ENCODE measurements around the gene IL1RAPL1.

IL1RAPL1 gene

GRCh38 chrX:29911673-29912072 lies 1324.4 kb downstream of the IL1RAPL1 start:
- no peak for DNase-seq (ENCODE audit: low spot score)
- TF ChIP-seq, protein P1, sequence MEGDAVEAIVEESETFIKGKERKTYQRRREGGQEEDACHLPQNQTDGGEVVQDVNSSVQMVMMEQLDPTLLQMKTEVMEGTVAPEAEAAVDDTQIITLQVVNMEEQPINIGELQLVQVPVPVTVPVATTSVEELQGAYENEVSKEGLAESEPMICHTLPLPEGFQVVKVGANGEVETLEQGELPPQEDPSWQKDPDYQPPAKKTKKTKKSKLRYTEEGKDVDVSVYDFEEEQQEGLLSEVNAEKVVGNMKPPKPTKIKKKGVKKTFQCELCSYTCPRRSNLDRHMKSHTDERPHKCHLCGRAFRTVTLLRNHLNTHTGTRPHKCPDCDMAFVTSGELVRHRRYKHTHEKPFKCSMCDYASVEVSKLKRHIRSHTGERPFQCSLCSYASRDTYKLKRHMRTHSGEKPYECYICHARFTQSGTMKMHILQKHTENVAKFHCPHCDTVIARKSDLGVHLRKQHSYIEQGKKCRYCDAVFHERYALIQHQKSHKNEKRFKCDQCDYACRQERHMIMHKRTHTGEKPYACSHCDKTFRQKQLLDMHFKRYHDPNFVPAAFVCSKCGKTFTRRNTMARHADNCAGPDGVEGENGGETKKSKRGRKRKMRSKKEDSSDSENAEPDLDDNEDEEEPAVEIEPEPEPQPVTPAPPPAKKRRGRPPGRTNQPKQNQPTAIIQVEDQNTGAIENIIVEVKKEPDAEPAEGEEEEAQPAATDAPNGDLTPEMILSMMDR (IDR thresholded peaks at IDR 0.05): no peak
- Histone ChIP-seq H3K4me3 (no peak overlapping the region), H3K27ac (no peak overlapping the region)

GRCh38 chrX:29913647-29914046 lies 1326.4 kb downstream of the IL1RAPL1 start:
- DNase-seq (ENCODE audit: low spot score): no peak
- no peak overlapping the region for H3K27ac ChIP-seq
- no peak overlapping the region for H3K4me3 ChIP-seq
- TF ChIP-seq, protein P1 (IDR thresholded peaks at IDR 0.05): no peak

GRCh38 chrX:29922607-29923006 lies 1335.4 kb downstream of the IL1RAPL1 start:
- Histone ChIP-seq H3K27ac (no peak overlapping the region), H3K4me3 (no peak overlapping the region)
- TF ChIP-seq, protein P1 (IDR thresholded peaks at IDR 0.05): no peak
- DNase-seq (ENCODE audit: low spot score): no peak

DNA sequence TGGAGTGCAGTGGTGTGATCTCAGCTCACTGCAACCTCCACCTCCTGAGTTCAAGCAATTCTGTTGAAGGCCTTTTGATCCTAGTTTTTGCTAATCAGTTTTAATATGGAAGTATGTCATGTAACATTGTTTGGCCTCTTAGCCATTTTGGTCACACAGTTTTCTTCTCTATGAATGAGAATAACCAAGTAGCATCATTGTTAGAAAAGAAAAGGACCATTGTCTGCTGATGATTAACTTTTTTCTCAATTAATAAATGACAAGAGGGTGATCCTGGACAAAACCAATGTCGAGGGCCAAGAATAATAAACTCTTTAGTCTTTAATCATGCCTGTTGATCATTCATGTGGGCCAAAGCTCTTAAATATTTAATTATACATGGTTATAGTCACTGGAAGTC lies 1338.8 kb downstream of the IL1RAPL1 start:
- H3K4me3 ChIP-seq: no peak overlapping the region
- DNase-seq (ENCODE audit: low spot score): no peak
- TF ChIP-seq, protein P1 (IDR thresholded peaks at IDR 0.05): no peak

GRCh38 chrX:29926659-29927058 lies 1339.4 kb downstream of the IL1RAPL1 start:
- no peak overlapping the region for H3K4me3 ChIP-seq
- TF ChIP-seq, protein P1 (IDR thresholded peaks at IDR 0.05): no peak
- no peak overlapping the region for H3K27ac ChIP-seq
- no peak for DNase-seq (ENCODE audit: low spot score)

More for the DNA sequence above, 1338.8 kb downstream of the IL1RAPL1 start:
- no peak overlapping the region for H3K27ac ChIP-seq

- no peak for DNase-seq (ENCODE audit: low spot score)
- Histone ChIP-seq H3K4me3 (no peak overlapping the region), H3K27ac (no peak overlapping the region)
- TF ChIP-seq, protein P1 (IDR thresholded peaks at IDR 0.05): no peak
Measured at GRCh38 chrX:29935455-29935854, 1348.2 kb downstream of the IL1RAPL1 start.

GRCh38 chrX:29940750-29941149 lies 1353.5 kb downstream of the IL1RAPL1 start:
- Histone ChIP-seq H3K27ac (no peak overlapping the region), H3K4me3 (no peak overlapping the region)
- DNase-seq (ENCODE audit: low spot score): no peak
- TF ChIP-seq, protein P1 (IDR thresholded peaks at IDR 0.05): no peak
